Lower leg skin (tissue), 4 donors: ENCODE data around the gene LLGL1. TPM values are rescaled to one million over a fixed set of nuclear protein-coding genes. Genes with fewer than 3 reads are reported as not detected.

Experiments used
- DNase-seq, 2 donors: peaks; one replicate each; pipeline ENCODE4 v3.0.0-alpha.2; 2019; ENCODE audit warnings: low spot score in 2 of 2
- H3K4me3 ChIP-seq: fragments of 200-600 bp; sonication (generic); 2 replicates; pipeline ENCODE4 v1.5.1; 2017; ENCODE audit warnings: mild to moderate bottlenecking, low read depth; ENCODE audit not compliant: poor library complexity, severe bottlenecking
- POLR2A ChIP-seq, 2 donors: fragments of 450-650 bp; IDR thresholded peaks; one replicate each; pipeline ENCODE4 v1.6.1; 2016 to 2017; ENCODE audit warnings: antibody characterized with exemption in 2 of 2, mild to moderate bottlenecking in 1 of 2, moderate library complexity in 1 of 2
- WGBS, 2 donors: methylation state at CpG; one replicate each; pipeline ENCODE4 v1.1.5; 2018; 5-methylcytosine and 5-hydroxymethylcytosine counted together
- intact Hi-C: fragments of 100-400 bp; cut with DNase I; formaldehyde crosslinking; loops from one replicate; pipeline ENCODE4 v1.15.0; 2023; ENCODE audit warnings: low total_unique reads
- total RNA-seq, 4 donors: library from RNA; depleted of rRNA; stranded (reverse); fragments of >200 nt; gene quantifications; one replicate each; pipeline ENCODE4 v1.1.0, GENCODE V29; 2016
- TF ChIP-seq, protein P1 (sequence below), 3 donors: fragments of 450-650 bp; IDR thresholded peaks; one replicate each; pipeline ENCODE4 v1.5.1; 2016; ENCODE audit warnings: antibody characterized with exemption in 3 of 3, mild to moderate bottlenecking in 3 of 3, moderate library complexity in 2 of 3

LLGL1 gene
- total RNA-seq, 4 donors from 2014 or later = 24.5 to 32.7 (median 29.3) TPM

DNA sequence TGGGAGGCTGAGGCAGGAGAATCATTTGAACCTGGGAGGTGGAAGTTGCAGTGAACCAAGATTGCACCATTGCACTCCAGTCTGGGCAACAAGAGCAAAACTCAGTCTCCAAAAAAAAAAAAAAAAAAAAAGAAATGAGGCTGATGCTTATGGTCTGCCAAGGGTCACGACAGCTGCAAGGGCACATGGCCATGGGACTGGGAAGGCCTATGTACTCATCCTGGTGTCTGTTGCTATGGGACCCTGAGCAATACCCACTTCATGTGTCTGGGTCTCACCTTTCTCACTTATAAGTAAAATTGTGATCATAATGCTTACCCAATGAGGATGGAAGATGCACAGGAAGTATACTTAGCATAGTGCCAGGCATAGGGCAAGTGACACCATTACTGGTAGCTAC lies 51.6 kb downstream of the LLGL1 start:
- no peak overlapping the region for H3K4me3 ChIP-seq
- whole genome bisulfite sequencing, 2 donors = 84 to 86% methylated on average over 1 of the region's 1 CpG
- DNase-seq = no peak
- intact Hi-C loops = no loop called here
- TF ChIP-seq, protein P1, sequence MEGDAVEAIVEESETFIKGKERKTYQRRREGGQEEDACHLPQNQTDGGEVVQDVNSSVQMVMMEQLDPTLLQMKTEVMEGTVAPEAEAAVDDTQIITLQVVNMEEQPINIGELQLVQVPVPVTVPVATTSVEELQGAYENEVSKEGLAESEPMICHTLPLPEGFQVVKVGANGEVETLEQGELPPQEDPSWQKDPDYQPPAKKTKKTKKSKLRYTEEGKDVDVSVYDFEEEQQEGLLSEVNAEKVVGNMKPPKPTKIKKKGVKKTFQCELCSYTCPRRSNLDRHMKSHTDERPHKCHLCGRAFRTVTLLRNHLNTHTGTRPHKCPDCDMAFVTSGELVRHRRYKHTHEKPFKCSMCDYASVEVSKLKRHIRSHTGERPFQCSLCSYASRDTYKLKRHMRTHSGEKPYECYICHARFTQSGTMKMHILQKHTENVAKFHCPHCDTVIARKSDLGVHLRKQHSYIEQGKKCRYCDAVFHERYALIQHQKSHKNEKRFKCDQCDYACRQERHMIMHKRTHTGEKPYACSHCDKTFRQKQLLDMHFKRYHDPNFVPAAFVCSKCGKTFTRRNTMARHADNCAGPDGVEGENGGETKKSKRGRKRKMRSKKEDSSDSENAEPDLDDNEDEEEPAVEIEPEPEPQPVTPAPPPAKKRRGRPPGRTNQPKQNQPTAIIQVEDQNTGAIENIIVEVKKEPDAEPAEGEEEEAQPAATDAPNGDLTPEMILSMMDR (IDR thresholded peaks at IDR 0.05) = no peak
- no peak for TF ChIP-seq POLR2A (IDR thresholded peaks at IDR 0.05)

DNA sequence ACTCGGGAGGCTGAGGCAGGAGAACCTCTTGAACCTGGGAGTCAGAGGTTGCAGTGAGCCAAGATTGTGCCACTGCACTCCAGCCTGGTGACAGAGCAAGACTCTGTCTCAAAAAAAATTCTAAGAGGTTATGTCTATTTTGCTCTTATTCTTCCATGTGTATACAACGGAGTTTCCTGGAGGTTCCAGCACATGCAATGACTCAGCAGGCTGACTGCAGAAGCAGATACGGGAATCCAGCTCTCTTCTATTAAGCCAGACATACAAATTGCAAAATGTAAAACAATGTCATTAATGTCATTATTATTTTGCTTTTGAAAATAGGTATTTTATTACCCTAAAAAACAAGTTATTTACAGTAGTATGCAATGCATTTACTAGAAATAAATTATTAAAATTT lies 53.4 kb downstream of the LLGL1 start:
- WGBS, 2 donors = 85 to 94% methylated on average over 3 of the region's 3 CpGs
- no peak for DNase-seq
- intact Hi-C loops = no loop called here
- TF ChIP-seq, protein P1 (IDR thresholded peaks at IDR 0.05) = no peak
- TF ChIP-seq POLR2A (IDR thresholded peaks at IDR 0.05) = no peak
- H3K4me3 ChIP-seq = no peak overlapping the region

DNA sequence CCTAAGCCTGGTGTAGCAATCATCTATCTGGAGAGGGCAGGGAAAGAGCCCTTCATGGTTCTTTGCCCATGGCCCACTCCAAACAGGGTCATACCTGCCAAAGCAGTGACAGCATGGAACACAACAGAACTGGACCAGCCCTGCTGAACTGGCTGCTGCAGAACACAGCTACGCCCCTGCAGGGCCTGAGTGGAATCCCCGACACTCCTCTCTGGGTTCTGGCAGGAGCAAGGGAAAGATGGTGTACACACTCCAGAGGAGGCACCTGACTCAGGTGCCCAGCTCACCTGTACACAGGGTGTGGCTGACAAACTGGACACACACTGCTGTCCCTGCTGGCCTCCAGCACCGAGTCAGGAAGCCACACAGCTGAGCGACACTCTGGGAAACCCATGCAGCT lies 54.8 kb downstream of the LLGL1 start:
- intact Hi-C loops = no loop called here
- WGBS, 2 donors = 94% methylated on average over 4 of the region's 4 CpGs
- H3K4me3 ChIP-seq = no peak overlapping the region
- DNase-seq = no peak
- TF ChIP-seq POLR2A (IDR thresholded peaks at IDR 0.05) = no peak
- TF ChIP-seq, protein P1 (IDR thresholded peaks at IDR 0.05) = no peak

DNA sequence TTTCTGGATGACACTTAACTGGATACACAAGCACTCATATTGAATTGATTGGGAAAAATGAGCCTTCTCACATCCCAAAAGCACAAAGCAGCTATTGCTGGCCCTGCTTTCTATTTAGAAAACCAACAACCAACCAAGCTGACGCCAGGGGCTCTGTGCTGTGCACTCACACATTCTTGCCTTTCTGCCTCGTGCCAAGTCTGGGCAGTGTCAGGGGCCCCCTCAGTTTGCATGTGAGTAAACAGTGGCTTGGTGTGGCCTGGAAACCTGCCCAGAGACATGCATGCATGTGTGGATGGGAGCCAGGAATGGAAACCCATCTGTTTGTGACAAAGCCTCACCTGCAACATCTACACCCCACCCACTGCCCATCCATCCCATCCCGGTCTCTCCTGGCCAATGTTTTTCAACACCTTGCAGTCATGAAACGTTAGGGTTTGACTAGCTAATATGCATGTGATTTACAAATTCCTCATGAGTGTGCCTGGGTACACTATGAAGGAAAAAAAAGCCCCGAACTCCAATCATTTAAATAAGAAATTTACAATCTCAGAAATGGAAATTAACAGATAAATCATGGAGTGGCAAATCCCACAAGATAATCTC lies 55.4 kb downstream of the LLGL1 start:
- TF ChIP-seq, protein P1 (IDR thresholded peaks at IDR 0.05) = no peak
- TF ChIP-seq POLR2A (IDR thresholded peaks at IDR 0.05) = no peak
- 61% methylated on average over 5 of the region's 5 CpGs for WGBS, 2 donors
- intact Hi-C loops = no loop called here
- no peak overlapping the region for H3K4me3 ChIP-seq
- DNase-seq = no peak

DNA sequence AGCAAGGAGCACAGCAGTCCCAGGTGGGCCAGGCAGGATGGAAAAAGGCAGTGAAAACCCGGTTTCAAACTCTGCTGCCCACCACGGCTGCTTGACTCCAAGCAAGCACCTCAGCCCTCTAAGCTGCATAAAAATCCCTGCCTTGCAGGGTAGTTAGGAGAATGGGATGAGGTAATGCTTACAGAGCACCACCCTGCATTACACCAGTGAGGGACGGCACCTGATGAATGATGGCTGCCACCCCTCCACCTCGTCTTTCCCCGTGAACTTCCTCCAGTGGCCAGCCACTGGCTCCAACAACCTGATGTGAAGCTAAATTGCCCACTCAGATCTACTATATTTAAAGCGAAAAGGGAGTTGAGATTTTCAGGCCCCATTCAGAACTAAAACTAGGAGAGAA lies 56.4 kb downstream of the LLGL1 start:
- 91% methylated on average over 6 of the region's 6 CpGs for WGBS, 2 donors
- no peak for DNase-seq
- intact Hi-C loops = no loop called here
- TF ChIP-seq POLR2A (IDR thresholded peaks at IDR 0.05) = no peak
- TF ChIP-seq, protein P1 (IDR thresholded peaks at IDR 0.05) = no peak
- H3K4me3 ChIP-seq = no peak overlapping the region

DNA sequence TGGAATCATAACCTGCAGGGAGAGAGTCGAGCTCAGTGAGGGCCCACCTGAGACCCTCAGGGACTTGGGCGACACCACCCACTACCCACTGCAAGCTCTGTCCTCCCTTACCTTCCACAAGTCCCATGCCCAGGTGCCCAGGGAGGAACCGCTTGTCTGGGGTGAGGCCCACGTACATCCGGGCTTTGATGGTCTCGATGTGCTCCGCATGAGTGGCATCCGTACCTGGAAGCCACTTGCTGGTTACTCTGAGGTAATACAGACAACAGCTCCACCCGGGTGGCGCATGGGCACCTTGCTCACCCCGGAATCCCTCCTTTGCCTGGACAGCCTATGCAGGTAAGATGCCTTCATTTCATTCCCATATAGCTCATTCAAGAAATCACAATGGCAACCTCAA lies 59.9 kb downstream of the LLGL1 start:
- DNase-seq = no peak
- intact Hi-C loops = no loop called here
- WGBS, 2 donors = 96 to 98% methylated on average over 11 of the region's 11 CpGs
- H3K4me3 ChIP-seq = no peak overlapping the region
- TF ChIP-seq, protein P1 (IDR thresholded peaks at IDR 0.05) = no peak
- no peak for TF ChIP-seq POLR2A (IDR thresholded peaks at IDR 0.05)
